ENCODE measurements around the gene CDSN. TPM values are rescaled to one million over a fixed set of nuclear protein-coding genes. Genes with fewer than 3 reads are reported as not detected.
A peak's percentile ranks its signal among the peaks of the same experiment; 100 is the strongest.

CDSN gene
- total and polyA plus RNA-seq, 11 donors: 0.15 to 0.56 TPM; not detected in 9

GRCh38 chr6:31092769-31093505 lies 27.3 kb downstream of the CDSN start:
- H3K27me3 ChIP-seq: no peaks in the 10 kb centered on the region
- H3K36me3 ChIP-seq: no peaks in the 10 kb centered on the region
- no peaks in the 10 kb centered on the region for H3K9me3 ChIP-seq
- H3K4me1 ChIP-seq: peaks cover 0 to 20% (median 7%) of the 10 kb centered on the region in 12 donors
- TF ChIP-seq CTCF (IDR thresholded peaks at IDR 0.05) (no peak), POLR2A (IDR thresholded peaks at IDR 0.05) (no peak)
- ATAC-seq: peak in 1 of 4 donors; percentile 14
- H3K27ac ChIP-seq: peak overlapping the region in 3 of 12 donors; percentile 3 to 38 (median 29)
- WGBS, 4 donors: 83 to 89% (median 85%) methylated on average over 12 of the region's 12 CpGs
- DNase-seq: no peak
- intact Hi-C loops (cut with DNase I): no loop called here
- H3K4me3 ChIP-seq: no peak overlapping the region

- ATAC-seq (no peak), DNase-seq (no peak)
- 92 to 96% (median 94%) methylated on average over 2 of the region's 2 CpGs for WGBS, 4 donors
- H3K27ac ChIP-seq: peak overlapping the region in 1 of 12 donors; percentile 29
- no peaks in the 10 kb centered on the region for H3K36me3 ChIP-seq
- no peaks in the 10 kb centered on the region for H3K9me3 ChIP-seq
- intact Hi-C loops (cut with DNase I): no loop called here
- no peak for TF ChIP-seq CTCF (IDR thresholded peaks at IDR 0.05)
- no peak for TF ChIP-seq POLR2A (IDR thresholded peaks at IDR 0.05)
- H3K27me3 ChIP-seq: peaks cover 0 to 1% (median 0%) of the 10 kb centered on the region in 9 donors
- no peak overlapping the region for H3K4me3 ChIP-seq
- H3K4me1 ChIP-seq: peaks cover 0 to 22% (median 8%) of the 10 kb centered on the region in 12 donors
These were observed 28.0 kb downstream of the CDSN start for GRCh38 chr6:31092238-31092637.

- WGBS, 4 donors: 42 to 52% (median 44%) methylated on average over 3 of the region's 3 CpGs
- Histone ChIP-seq H3K27me3 (peaks cover 0 to 6% (median 0%) of the 10 kb centered on the region in 9 donors), H3K36me3 (no peaks in the 10 kb centered on the region), H3K27ac (no peak overlapping the region), H3K9me3 (no peaks in the 10 kb centered on the region), H3K4me1 (peaks cover 0 to 27% (median 12%) of the 10 kb centered on the region in 12 donors), H3K4me3 (no peak overlapping the region)
- no peak for TF ChIP-seq CTCF (IDR thresholded peaks at IDR 0.05)
- TF ChIP-seq POLR2A (IDR thresholded peaks at IDR 0.05): no peak
- intact Hi-C loops (cut with DNase I): no loop called here
- no peak for DNase-seq
- ATAC-seq: no peak
These were observed 28.6 kb downstream of the CDSN start for GRCh38 chr6:31091680-31092079.

GRCh38 chr6:31090973-31091364 lies 29.3 kb downstream of the CDSN start:
- H3K27me3 ChIP-seq: peaks cover 0 to 6% (median 0%) of the 10 kb centered on the region in 9 donors
- ATAC-seq: no peak
- no peaks in the 10 kb centered on the region for H3K9me3 ChIP-seq
- no peak overlapping the region for H3K27ac ChIP-seq
- no peak for TF ChIP-seq CTCF (IDR thresholded peaks at IDR 0.05)
- no peak for TF ChIP-seq POLR2A (IDR thresholded peaks at IDR 0.05)
- 81 to 95% (median 94%) methylated on average over 6 of the region's 6 CpGs for WGBS, 4 donors
- no peak for DNase-seq
- H3K36me3 ChIP-seq: no peaks in the 10 kb centered on the region
- intact Hi-C loops (cut with DNase I): no loop called here
- no peak overlapping the region for H3K4me3 ChIP-seq
- H3K4me1 ChIP-seq: peaks cover 0 to 30% (median 12%) of the 10 kb centered on the region in 12 donors

All from heart left ventricle (tissue), 16 donors.